IPS DF 19.7 (cell line): ENCODE results near the gene ZSWIM8.
"Not testable (repeated sequence)": the region's sequence is repeated elsewhere in the genome, so short reads cannot be mapped to it uniquely, and the experiment has no call there.

Experiments
- DNase-seq: peaks from one replicate; pipeline ENCODE4 v3.0.0-alpha.2; 2013; ENCODE audit warnings: low read depth, low spot score

Gene ZSWIM8

GRCh38 chr10:73814896-73815718 lies 29.7 kb downstream of the ZSWIM8 start:
- DNase-seq = no peak

DNA sequence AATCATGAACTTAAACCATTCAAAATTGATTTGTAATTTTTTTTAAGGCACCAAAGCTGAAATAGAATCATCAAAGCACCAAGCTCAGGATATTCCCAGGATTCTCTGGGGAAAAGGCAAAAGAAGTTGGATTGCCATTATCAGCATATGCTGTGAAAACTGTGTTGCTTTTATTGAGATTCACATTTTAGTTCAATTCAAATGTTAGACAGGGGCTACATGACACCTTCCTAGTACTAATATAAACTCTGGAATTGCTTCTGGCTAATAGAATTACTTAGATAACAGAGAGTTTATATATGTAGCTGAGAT lies 30.3 kb downstream of the ZSWIM8 start:
- DNase-seq = no peak

DNA sequence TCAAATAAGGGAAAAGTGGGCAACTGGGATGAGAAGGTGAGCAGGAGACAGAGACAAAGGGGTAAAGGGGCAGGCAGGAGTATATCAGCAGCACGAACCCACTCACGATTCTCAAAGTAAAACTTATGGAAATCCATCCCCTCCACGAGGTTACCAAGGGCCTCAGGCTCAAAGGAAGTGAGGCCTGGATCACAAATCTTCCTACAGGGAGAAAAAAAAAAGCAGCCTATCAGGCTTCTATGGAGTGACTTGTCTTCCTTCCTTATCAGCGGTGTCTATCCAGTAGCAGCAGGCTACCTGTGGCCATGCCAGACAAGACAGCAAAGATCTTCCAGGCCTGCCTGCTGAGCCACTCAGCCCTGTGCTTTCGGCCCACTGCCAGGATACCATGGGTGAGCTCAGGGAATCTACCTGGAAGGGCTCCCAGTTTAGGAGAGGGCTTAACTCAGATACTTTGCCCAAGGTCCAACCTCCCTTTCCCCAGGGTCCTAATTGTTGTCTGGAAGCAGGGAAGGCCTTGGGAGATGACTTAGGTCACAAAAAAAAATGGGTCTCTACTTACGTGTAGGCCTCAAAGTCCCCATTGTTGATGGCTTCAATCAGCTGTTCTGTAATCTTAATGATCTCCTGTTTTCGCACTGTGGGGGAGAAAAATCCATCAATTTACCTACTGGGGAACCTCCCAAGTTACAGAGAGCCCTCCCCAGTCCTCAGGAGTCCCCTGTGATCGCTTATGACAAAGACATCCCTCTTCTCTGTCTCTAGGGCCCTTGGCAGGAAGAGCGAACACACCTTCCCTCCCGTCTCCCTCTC lies 31.7 kb downstream of the ZSWIM8 start:
- no peak for DNase-seq

DNA sequence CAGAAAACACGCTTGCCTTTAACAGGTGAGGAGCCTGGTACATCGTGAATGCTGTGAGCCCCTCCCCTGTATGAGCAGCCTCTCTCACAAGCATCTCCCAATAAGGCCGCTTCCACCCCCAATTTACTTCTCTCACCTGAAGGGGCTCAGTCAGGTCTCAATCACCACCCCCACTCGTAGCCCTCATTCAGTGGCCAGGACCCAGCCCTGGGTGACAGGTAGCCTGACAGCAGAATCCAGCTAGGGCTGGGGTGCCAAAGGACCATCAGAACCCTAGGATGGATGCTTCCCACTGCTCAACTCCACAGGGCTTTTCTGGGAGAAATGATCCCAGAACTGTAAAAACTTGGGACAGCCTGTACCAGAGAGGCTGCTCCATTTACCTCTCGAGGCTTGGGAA lies 32.4 kb downstream of the ZSWIM8 start:
- no peak for DNase-seq

DNA sequence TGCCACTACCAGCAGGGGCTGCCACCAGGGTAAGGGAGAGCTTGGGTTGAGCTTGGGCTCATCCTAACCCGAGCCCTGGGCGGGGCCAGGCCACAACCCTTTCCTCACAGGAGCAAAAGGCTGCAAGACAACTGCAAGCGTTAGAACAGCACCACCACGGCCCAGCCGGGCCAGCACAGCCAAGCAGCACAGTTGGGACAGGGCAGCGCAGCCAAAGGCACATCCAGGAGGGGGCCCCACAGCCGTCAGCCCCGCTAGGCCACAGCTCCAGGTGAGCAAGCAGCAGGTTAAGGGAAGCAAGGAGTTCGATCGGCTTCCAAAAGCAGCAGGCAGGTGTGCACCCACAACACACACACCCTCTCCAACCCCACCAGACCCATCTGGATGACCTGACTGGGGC lies 33.0 kb downstream of the ZSWIM8 start:
- no peak for DNase-seq

GRCh38 chr10:73819081-73819480 lies 33.7 kb downstream of the ZSWIM8 start:
- no peak for DNase-seq

- DNase-seq = no peak
Measured at GRCh38 chr10:73819513-73820093, 34.2 kb downstream of the ZSWIM8 start.

DNA sequence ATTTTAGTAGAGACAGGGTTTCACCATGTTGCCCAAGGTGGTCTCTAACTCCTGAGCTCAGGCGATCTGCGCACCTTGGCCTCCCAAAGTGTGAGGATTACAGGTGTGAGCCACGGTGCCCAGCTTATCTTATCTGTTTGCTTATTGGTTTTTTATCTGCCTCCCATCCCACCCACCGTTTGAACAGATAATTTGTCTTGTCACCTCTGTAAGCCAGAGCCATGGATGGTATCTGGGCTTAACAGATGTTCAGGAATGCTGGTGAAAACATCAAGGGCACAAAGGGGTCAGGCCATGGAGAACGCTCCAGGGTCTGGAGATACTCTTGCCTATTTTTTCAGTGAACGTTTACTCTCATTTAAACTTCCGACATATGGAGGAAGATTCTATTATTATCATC lies 38.0 kb downstream of the ZSWIM8 start:
- no peak for DNase-seq

GRCh38 chr10:73824146-73824725 lies 38.8 kb downstream of the ZSWIM8 start:
- no peak for DNase-seq

DNA sequence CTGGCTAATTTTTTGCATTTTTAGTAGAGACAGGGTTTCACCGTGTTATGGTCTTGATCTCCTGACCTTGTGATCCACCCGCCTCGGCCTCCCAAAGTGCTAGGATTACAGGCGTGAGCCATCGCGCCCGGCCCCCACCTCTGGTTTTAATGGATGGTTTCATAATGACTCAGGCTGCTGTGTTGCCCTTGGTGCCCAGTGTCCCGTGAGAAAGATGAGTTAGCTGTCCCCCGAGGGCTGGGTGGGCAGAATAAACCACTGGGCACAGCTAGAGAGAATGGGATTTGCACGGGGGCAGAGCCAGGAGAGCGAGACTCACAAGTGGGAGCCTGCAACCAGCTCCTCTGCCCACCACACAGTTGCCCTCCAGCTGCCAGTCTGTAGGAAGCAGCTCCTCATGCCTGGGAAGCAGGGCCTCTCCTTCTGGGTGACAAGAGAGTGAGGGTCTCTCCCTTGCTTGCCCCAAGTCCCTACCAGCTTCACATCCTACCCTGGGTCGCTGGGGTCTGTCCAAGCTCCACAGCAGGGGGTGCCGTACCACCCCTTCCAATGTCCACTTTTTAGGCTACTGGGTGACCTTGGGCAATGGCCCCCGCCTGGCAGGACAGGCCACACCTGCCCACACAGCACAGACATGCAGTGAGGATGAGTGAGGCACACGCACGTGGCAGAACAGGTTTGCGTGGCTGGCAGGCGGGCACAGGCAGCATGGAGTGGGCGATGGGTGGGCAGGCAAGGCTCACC lies 42.1 kb downstream of the ZSWIM8 start:
- DNase-seq = no peak

DNA sequence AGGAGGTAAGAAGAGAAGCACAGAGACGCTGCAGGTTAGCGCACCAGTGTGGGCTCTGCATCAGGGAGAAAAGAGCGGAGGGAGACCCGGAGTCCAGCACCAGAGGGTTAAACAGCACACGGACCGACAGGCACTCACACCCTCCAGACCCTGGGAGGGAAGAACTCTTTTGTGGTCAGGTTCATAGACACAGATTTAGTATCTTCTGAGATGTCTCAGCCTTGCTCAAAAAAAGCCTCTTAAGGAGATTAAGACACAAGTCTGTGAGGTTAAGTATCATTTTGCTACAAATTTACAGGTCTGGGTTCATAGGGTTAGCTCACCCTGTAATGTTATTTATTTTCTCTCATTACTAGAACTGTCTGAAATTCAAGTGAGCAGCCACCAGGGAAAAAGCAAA lies 42.8 kb downstream of the ZSWIM8 start:
- DNase-seq = no peak

DNA sequence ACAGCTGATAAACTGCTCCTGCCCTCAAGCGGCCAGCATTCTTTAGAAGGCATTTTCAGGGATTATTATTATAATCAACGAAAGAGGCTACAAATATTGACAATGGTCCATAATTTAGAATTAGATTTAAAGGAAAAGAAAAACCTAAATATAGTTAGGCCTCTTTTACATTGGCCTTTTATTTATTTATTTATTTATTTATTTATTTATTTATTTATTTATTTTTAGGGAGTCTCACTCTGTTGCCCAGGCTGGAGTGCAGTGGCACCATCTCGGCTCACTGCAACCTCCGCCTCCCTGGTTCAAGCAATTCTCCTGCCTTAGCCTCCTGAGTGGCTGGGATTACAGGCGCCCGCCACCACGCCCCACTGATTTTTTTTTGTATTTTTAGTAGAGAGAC lies 43.7 kb downstream of the ZSWIM8 start:
- not testable (repeated sequence) for DNase-seq

GRCh38 chr10:73836427-73836980 lies 51.1 kb downstream of the ZSWIM8 start:
- DNase-seq = no peak

DNA sequence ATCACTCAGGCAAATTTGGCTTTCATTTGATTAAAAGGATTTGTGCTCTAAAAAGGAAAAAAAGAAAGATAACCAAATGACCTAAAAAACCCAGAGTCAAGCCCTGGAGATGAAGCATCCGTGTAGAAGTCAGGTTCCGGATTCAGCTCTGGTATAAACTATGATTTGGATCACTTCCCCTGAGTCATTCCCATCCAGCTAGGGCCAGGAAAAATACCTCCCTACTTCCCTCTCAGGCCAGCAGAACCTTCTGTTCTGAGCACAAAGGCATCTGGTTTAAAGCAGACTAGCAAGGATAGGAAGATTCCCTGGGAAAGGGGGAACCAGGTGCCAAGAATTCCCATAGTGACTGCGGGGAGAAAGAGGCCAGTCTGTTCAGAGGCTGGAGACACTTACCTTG lies 51.7 kb downstream of the ZSWIM8 start:
- no peak for DNase-seq

DNA sequence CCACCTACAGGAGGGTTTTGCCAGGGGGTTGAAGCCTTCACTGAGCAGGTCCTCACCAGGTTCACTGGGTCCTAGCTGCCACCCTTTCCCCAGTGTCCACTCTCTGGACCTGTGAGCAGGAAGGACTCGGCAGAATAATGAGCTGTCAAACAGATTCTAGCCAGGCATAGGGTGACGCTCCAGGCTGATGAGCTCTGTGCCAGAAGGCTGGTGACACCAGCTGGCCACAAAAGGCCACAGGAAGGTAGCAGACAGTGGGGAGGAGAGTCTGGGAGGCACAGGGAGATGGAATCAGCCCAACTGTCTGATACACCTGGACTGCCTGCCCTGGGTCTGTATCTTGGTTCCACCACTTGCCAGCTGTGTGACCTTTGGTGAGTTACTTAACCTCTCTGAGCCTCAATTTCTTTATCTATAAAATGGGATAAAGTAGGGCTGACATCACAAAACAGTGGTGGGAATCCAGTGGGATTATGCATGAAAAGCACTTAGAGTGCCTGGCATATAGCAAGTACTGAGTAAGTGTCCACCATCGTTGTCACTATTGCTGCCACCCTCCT lies 52.7 kb downstream of the ZSWIM8 start:
- DNase-seq = no peak

DNA sequence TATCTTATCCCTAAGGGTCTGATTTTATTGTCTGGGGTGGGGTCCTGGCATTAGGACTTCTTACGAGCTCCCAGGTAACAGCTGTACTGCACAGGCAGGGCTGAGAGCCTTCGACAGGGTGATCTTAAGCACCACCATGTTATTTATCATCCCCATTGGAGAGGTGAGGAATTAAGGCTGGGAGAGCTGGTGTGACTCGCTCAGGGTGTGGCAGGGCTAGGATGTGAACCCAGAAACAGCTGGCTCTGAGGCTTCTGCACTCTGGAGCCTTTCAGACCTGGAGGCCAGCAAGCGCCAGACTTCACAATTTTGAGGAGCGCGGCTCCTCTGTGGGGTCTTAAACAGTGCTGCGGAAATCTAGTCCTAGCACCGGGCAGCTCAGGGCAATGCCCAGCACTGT lies 53.4 kb downstream of the ZSWIM8 start:
- no peak for DNase-seq

DNA sequence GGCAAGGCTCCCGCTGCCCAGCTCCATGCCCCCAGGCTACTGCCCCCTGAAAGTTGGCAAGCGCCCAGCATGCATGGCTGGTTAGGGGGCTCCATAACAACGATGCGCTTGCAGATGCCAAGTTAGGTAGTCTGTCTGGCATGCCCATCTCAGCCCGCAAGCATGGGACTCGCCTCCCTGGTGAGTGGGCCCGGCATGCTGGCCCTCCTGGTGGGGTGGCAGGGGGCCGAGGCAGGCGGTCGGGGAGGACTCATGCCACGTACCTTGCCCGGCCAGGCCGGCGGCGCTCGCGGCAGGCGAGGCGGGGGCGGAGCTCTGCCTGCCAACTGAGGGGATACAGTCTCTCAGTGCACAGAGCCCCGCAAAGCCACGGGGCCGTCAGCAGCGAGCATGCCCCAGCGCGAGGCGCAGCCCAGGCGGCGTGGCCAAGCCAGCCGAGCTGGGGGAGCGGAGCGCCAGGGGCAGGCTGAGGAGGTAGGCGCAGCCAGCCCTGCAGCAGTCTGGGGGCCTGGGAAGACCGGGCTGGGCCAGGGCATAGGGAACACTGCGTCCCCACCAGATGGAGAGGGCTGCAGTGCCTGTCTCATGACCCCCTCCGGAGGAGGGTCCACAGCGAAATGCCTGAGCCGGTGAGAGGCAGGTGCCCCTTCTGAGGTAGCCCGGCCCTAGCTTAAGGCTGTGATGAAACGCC lies 54.0 kb downstream of the ZSWIM8 start:
- DNase-seq = no peak

DNA sequence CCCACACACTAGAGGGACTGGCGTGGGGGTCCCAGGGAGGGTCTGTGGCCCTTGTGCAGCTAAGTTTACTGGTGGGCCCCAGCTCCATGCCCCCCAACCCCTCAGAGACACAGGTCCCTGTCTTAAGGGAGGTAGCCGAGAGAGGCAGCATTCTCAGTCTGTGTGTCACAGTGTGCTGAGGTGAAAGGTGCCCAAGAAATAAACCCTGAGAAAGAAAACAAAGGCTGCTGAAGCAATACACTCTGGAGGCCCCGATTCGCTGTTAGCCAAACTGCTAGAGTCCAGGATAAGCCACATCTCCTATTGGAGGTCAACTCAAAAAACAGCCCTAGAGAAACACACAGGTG lies 54.6 kb downstream of the ZSWIM8 start:
- DNase-seq = no peak

DNA sequence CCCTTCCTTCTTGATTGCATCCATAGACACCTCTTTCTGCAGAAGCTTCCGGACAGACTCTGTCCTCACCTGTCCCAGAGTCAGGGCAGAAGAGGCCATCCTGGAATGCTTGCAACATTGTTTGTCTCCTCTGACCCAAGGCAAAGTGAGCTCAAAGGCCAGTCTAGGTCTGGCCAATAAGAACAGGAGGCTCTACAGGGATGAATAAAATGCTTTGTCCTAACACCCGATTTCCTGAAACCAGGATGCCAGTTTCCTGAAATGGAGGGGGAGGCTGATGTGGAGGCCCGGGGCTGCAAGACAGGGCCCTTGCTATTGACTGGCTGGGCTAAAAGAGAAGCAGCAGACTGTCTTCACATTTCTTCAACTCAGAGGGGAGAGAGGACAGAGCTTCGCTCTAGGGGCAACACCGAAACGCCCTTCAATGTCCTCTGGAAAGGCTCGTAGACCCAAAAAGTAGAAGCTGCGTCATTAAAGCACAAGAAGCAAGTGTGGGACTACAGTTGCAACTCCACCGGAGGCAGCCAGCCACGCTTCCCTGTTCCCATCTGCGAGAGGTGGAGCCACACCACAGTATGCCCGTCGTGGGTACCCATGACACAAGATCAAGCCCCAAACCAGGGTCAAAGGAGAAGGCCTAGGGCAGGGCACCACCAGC lies 55.1 kb downstream of the ZSWIM8 start:
- DNase-seq = no peak

- DNase-seq = no peak
Measured at GRCh38 chr10:73841061-73841421, 55.6 kb downstream of the ZSWIM8 start.
